HepG2 (cell line): Measurements from ENCODE around the gene CHTF18. TPM values are rescaled to one million over a fixed set of nuclear protein-coding genes. Genes with fewer than 3 reads are reported as not detected.

Experiments used
- ATAC-seq: fragments of 200-7000 bp; cut with Tn5 transposase; 3 replicates; pipeline ENCODE4 v1.9.1; 2020; ENCODE audit warnings: mild to moderate bottlenecking, moderate library complexity
- BruUV-seq: library from RNA; stranded (reverse); fragments of 400-500 nt; replicated peaks from 2 replicates; lab custom pipeline; 2021; lab: Mats Ljungman, UMichigan
- CTCF ChIA-PET: fragments of 300-600 bp; formaldehyde crosslinking; extraction: SDS; loops from one replicate; lab custom pipeline; 2021; ENCODE audit warnings: low total read pairs, inconsistent platforms, low intra/inter-chr PET ratio; lab: Yijun Ruan, JAX
- POLR2A ChIA-PET: fragments of 350-600 bp; sonication (Branson Sonifier 250); formaldehyde crosslinking; loops from one replicate; lab custom pipeline; 2020; ENCODE audit warnings: antibody characterized with exemption, inconsistent platforms; lab: Yijun Ruan, JAX
- DNase-seq: peaks from one replicate; pipeline ENCODE4 v3.0.0-alpha.2; 2015; ENCODE audit warnings: low spot score
- FAIRE-seq: peaks from 3 replicates; lab custom pipeline; 2011; peaks lifted over from hg19 to GRCh38; lab: Jason Lieb, UNC
- H2AFZ ChIP-seq: one replicate; pipeline ENCODE4 v1.6.1; 2011; ENCODE audit warnings: low read length, inconsistent platforms
- H3K27ac ChIP-seq: fragments of 300-600 bp; 3 replicates; pipeline ENCODE4 v1.8.0; 2011; ENCODE audit warnings: mixed run types, mild to moderate bottlenecking, mixed read lengths, low read length, inconsistent platforms; ENCODE audit not compliant: insufficient read depth; ENCODE audit errors: extremely low read length
- H3K27me3 ChIP-seq, 2 experiments: fragments of 200-600 bp in 1 of 2; 2 replicates in 1 of 2; 3 replicates in 1 of 2; pipeline versions ENCODE4 v1.6.0 to v1.8.0; 2011; ENCODE audit warnings: low read length in 2 of 2, mild to moderate bottlenecking in 2 of 2, moderate library complexity in 2 of 2, inconsistent platforms in 1 of 2; ENCODE audit not compliant: insufficient read depth in 2 of 2, control insufficient read depth in 1 of 2
- H3K36me3 ChIP-seq, 2 experiments: fragments of 200-600 bp in 1 of 2; replicated peaks in 1 of 2; 2 replicates in 1 of 2; 3 replicates in 1 of 2; pipeline versions ENCODE4 v1.5.1 to v1.8.0; 2011; ENCODE audit warnings: low read length in 2 of 2, inconsistent platforms in 1 of 2; ENCODE audit not compliant: insufficient read depth in 2 of 2, control insufficient read depth in 1 of 2
- H3K4me1 ChIP-seq: 2 replicates; pipeline ENCODE4 v1.5.1; 2012; ENCODE audit warnings: low read length, inconsistent platforms; ENCODE audit not compliant: insufficient read depth
- H3K4me2 ChIP-seq: 2 replicates; pipeline ENCODE4 v1.6.0; 2011; ENCODE audit warnings: low read depth, low read length, inconsistent platforms
- H3K4me3 ChIP-seq, 3 experiments: fragments of 200-600 bp in 1 of 3; sonication (generic), shearing (Covaris generic) in 1 of 3; replicated peaks in 1 of 3; 2 replicates each; pipeline ENCODE4 v1.5.1; 2011 to 2016; ENCODE audit warnings: low read length in 3 of 3, inconsistent platforms in 2 of 3, low read depth in 2 of 3, mild to moderate bottlenecking in 2 of 3, control low read depth in 1 of 3, mixed read lengths in 1 of 3; ENCODE audit not compliant: insufficient read depth in 1 of 3
- H3K79me2 ChIP-seq: one replicate; pipeline ENCODE4 v1.6.1; 2011; ENCODE audit warnings: low read length, inconsistent platforms; ENCODE audit not compliant: insufficient read depth
- H3K9ac ChIP-seq: 2 replicates; pipeline ENCODE4 v1.6.0; 2011; ENCODE audit warnings: mild to moderate bottlenecking, low read depth, low read length, inconsistent platforms; ENCODE audit not compliant: insufficient read depth
- H3K9me3 ChIP-seq: 2 replicates; pipeline ENCODE4 v1.5.1; 2012; ENCODE audit warnings: mild to moderate bottlenecking, low read length
- H4K20me1 ChIP-seq: 2 replicates; pipeline ENCODE4 v1.6.0; 2011; ENCODE audit warnings: inconsistent platforms, mild to moderate bottlenecking, low read length, moderate library complexity; ENCODE audit not compliant: insufficient read depth
- ARID4A ChIP-seq: sonication (generic); formaldehyde crosslinking; IDR thresholded peaks from 2 replicates; pipeline ENCODE4 v1.5.0; 2020; ENCODE audit warnings: mild to moderate bottlenecking, missing genetic modification reagents, borderline replicate concordance
- KLF13 ChIP-seq: sonication (generic); formaldehyde crosslinking; IDR thresholded peaks from 2 replicates; pipeline ENCODE4 v1.4.0; 2020; ENCODE audit warnings: mild to moderate bottlenecking, missing genetic modification reagents
- NFE2L2 ChIP-seq: fragments of 150-350 bp; IDR thresholded peaks from 2 replicates; pipeline ENCODE4 v1.6.1; 2014; ENCODE audit warnings: low read length
- NFIB ChIP-seq: sonication (generic); formaldehyde crosslinking; IDR thresholded peaks from 2 replicates; pipeline ENCODE4 v1.9.0; 2021; ENCODE audit warnings: missing genetic modification reagents, mild to moderate bottlenecking, borderline replicate concordance
- NFKB2 ChIP-seq: sonication (generic); formaldehyde crosslinking; IDR thresholded peaks from 2 replicates; pipeline ENCODE4 v1.4.0; 2020; ENCODE audit warnings: missing genetic modification reagents, borderline replicate concordance
- ZFX ChIP-seq: sonication (generic); formaldehyde crosslinking; IDR thresholded peaks from 2 replicates; pipeline ENCODE4 v1.4.0; 2020; ENCODE audit warnings: mild to moderate bottlenecking, low read depth, missing genetic modification reagents, moderate library complexity
- ZMYM2 ChIP-seq: sonication (generic); formaldehyde crosslinking; IDR thresholded peaks from 2 replicates; pipeline ENCODE4 v1.8.0; 2022; ENCODE audit warnings: mild to moderate bottlenecking, missing genetic modification reagents
- ZNF782 ChIP-seq: sonication (generic); formaldehyde crosslinking; IDR thresholded peaks from 2 replicates; pipeline ENCODE4 v1.4.0; 2020; ENCODE audit warnings: missing genetic modification reagents, mild to moderate bottlenecking, borderline replicate concordance
- ZSCAN30 ChIP-seq: sonication (generic); formaldehyde crosslinking; IDR thresholded peaks from 2 replicates; pipeline ENCODE4 v1.5.0; 2020; ENCODE audit warnings: mild to moderate bottlenecking, missing genetic modification reagents
- whole genome bisulfite sequencing: methylation state at CpG from one replicate; pipeline ENCODE4 v1.1.6; 2017; ENCODE audit warnings: low lambda C conversion rate; 5-methylcytosine and 5-hydroxymethylcytosine counted together
- in situ Hi-C: cut with HindIII; loops from 2 replicates; pipeline ENCODE4 v1.10.0; 2017; ENCODE audit warnings: low pct_unique_long_range_greater_than_20kb; ENCODE audit not compliant: extremely low pct_ligation_motif_present
- intact Hi-C: fragments of 100-400 bp; cut with micrococcal nuclease; formaldehyde crosslinking; loops from one replicate; pipeline ENCODE4 v1.10.0; 2022; ENCODE audit not compliant: unreplicated experiment
- polyA plus RNA-seq, 8 experiments: library from polyadenylated mRNA; depleted of rRNA in 3 of 8; stranded (reverse) in 7 of 8; unstranded in 1 of 8; fragments of >200 nt; fragmentation: Illumina TruSeq in 4 of 8; extraction: Trizol in 4 of 8; gene quantifications; 2 replicates each; pipeline versions ENCODE4 v1.2.1 to v1.2.3, GENCODE V29; 2011 to 2016; ENCODE audit warnings: low read depth in 4 of 8, missing spikeins in 1 of 8, mixed read lengths in 1 of 8; ENCODE audit not compliant: insufficient read depth in 1 of 8
- total RNA-seq, 5 experiments: library from RNA; depleted of rRNA; stranded (reverse); fragments of >200 nt; fragmentation: Illumina TruSeq; extraction: Trizol; gene quantifications; 2 replicates each; pipeline ENCODE4 v1.2.3, GENCODE V29; 2016; ENCODE audit warnings: low read depth in 1 of 5
- TF ChIP-seq, protein P1 (sequence below): sonication (generic); formaldehyde crosslinking; IDR thresholded peaks from 2 replicates; pipeline ENCODE4 v1.4.0; 2020; ENCODE audit warnings: missing genetic modification reagents

Gene CHTF18
- total and polyA plus RNA-seq, 2 of the 13 experiments (the other 11 are each of a cell fraction or from before 2014, with no cell fraction given), result 8.6 to 22.9 TPM

DNA sequence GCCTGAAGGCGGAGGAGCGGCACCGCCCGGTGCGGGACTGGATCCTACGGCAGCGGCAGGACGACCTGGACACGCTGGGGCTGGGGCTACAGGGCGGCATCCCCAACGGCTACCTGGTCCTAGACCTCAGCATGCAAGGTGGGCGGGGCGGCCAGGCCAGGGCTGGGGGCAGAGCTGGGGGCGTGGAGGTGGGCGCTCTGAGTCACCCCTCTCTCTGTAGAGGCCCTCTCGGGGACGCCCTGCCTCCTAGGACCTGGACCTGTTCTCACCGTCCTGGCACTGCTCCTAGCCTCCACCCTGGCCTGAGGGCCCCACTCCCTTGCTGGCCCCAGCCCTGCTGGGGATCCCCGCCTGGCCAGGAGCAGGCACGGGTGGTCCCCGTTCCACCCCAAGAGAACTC lies 20.0 kb upstream of the CHTF18 start (continued):
- TF ChIP-seq, protein P1, sequence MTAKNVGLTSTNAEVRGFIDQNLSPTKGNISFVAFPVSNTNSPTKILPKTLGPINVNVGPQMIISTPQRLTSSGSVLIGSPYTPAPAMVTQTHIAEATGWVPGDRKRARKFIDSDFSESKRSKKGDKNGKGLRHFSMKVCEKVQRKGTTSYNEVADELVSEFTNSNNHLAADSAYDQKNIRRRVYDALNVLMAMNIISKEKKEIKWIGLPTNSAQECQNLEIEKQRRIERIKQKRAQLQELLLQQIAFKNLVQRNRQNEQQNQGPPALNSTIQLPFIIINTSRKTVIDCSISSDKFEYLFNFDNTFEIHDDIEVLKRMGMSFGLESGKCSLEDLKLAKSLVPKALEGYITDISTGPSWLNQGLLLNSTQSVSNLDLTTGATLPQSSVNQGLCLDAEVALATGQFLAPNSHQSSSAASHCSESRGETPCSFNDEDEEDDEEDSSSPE (CRISPR knock-in tag), result no peak
- TF ChIP-seq, all 625 proteins: peak for 0

DNA sequence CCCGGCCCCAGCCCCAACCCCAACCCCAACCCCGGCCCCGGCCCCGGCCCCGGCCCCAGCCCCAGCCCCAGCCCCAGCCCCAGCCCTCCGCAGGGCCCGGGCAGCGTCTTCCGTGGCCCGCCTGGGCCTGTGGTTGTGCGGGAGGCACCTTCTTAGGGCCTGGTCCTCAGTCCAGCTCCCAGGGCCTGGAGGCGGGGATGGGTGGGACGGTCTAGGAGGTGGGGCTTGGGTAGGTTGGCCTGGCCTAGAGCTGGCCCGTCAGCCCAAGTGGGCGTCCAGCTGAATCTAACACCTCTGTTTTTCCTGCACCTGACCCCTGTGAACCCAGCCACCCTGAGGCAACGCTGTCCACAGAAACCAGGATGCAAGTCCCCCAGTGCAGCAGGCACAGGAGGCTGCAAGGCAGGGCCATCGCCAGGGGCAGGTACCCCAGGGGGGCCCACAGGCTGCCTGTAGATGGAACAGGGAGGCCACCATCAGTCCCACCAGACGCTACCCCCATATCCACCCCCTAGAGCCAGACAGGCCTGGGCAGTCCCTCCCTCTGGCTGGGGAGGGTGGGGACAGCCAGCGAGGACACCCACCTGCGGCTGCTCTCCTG lies 19.1 kb upstream of the CHTF18 start:
- Histone ChIP-seq H4K20me1 (no peaks in the 10 kb centered on the region), H3K36me3 (no peaks in the 10 kb centered on the region), H3K27me3 (peaks cover 5 to 6% of the 10 kb centered on the region in 2 experiments; a peak in 3 of 5 replicates), H2AFZ (no peak overlapping the region), H3K4me1 (no peaks in the 10 kb centered on the region), H3K27ac (no peak overlapping the region), H3K4me2 (no peak overlapping the region), H3K9ac (no peak overlapping the region), H3K4me3 (no peak overlapping the region), H3K79me2 (no peaks in the 10 kb centered on the region), H3K9me3 (no peaks in the 10 kb centered on the region)
- in situ Hi-C loops (no loop called here), intact Hi-C loops (no loop called here)
- CTCF ChIA-PET, result no interaction called here
- WGBS, result no CpG with 5 or more reads among the region's 20 CpGs
- TF ChIP-seq KLF13, result no peak
- TF ChIP-seq ZFX (CRISPR knock-in tag), result peak; percentile 29; the same call in 1 of the 2 replicates
- BruUV-seq, result no TSS peak
- POLR2A ChIA-PET, result interaction anchor here (1.7 to 1.8 kb wide), 2 partner anchors 8 to 29 kb away, joined by 4 to 7 read pairs; partner anchors contain the start of genes CIAO3 and MSLN
- no peak for DNase-seq
- FAIRE-seq, result no peak
- ATAC-seq, result peak; percentile 57

GRCh38 chr16:769934-770333 lies 18.5 kb upstream of the CHTF18 start:
- BruUV-seq, result no TSS peak
- Histone ChIP-seq H3K4me3 (no peak overlapping the region), H3K27ac (no peak overlapping the region), H3K9me3 (no peaks in the 10 kb centered on the region), H3K4me2 (no peak overlapping the region), H3K27me3 (peaks cover 6 to 10% of the 10 kb centered on the region in 2 experiments; a peak in 3 of 5 replicates), H2AFZ (no peak overlapping the region), H3K79me2 (no peaks in the 10 kb centered on the region), H4K20me1 (no peaks in the 10 kb centered on the region), H3K4me1 (no peaks in the 10 kb centered on the region), H3K36me3 (no peaks in the 10 kb centered on the region), H3K9ac (no peak overlapping the region)
- FAIRE-seq (no peak), ATAC-seq (no peak), DNase-seq (no peak)
- intact Hi-C loops (no loop called here), in situ Hi-C loops (no loop called here)
- POLR2A ChIA-PET, result interaction anchor here (1.7 to 1.8 kb wide), 2 partner anchors 9 to 29 kb away, joined by 4 to 7 read pairs; partner anchors contain the start of genes CIAO3 and MSLN
- CTCF ChIA-PET, result no interaction called here
- 54% methylated on average over 10 of the region's 19 CpGs for WGBS
- TF ChIP-seq ZMYM2, result no peak
- no peak for TF ChIP-seq ARID4A (CRISPR knock-in tag)
- TF ChIP-seq ZNF782 (CRISPR knock-in tag), result no peak
- TF ChIP-seq NFKB2, result no peak
- no peak for TF ChIP-seq NFE2L2
- TF ChIP-seq NFIB (CRISPR knock-in tag), result no peak
- no peak for TF ChIP-seq ZSCAN30 (CRISPR knock-in tag)
